ENCODE results near the gene RPS6KB1. TPM values are rescaled to one million over a fixed set of nuclear protein-coding genes. Genes with fewer than 3 reads are reported as not detected.
"Not testable (repeated sequence)": the region's sequence is repeated elsewhere in the genome, so short reads cannot be mapped to it uniquely, and the experiment has no call there.

The RPS6KB1 gene
- total and polyA plus RNA-seq, 10 of the 15 experiments (the other 5 are each of a cell fraction or from before 2014, with no cell fraction given) = 6.6 to 33.2 (median 26.0) TPM

DNA sequence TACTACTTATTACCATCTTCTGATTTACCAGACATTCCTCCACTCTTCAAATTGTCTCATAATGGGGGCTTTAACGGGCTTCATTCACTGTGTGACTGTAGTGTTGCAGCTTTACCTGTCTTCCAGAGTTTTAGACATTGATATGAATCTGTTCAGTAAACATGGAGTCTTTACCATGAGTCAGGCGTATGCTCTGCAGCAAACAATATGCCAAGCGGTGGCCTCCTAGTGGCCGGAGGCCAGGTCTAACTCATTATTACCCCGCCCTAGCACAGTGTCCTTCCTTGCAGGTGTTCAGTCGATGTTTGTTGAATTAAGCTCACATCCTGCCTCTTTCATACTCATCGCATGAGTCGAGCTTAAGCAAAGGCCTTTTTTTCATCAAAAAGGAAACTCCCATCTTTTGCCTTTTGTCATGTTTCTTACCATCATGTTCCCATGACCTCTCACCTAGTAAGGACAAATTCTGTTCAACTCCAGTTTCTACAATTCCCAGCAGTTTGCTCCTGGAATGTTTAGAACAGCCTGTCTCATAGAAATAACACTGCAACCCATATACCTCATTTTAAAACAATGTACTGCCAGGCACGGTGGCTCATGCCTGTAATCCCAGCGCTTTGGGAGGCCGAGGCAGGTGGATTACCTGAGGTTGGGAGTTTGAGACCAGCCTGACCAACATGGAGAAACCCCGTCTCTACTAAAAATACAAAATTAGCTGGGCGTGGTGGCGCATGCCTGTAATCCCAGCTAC, 39.6 kb upstream of the RPS6KB1 start (continued):
- TF ChIP-seq, protein P1, sequence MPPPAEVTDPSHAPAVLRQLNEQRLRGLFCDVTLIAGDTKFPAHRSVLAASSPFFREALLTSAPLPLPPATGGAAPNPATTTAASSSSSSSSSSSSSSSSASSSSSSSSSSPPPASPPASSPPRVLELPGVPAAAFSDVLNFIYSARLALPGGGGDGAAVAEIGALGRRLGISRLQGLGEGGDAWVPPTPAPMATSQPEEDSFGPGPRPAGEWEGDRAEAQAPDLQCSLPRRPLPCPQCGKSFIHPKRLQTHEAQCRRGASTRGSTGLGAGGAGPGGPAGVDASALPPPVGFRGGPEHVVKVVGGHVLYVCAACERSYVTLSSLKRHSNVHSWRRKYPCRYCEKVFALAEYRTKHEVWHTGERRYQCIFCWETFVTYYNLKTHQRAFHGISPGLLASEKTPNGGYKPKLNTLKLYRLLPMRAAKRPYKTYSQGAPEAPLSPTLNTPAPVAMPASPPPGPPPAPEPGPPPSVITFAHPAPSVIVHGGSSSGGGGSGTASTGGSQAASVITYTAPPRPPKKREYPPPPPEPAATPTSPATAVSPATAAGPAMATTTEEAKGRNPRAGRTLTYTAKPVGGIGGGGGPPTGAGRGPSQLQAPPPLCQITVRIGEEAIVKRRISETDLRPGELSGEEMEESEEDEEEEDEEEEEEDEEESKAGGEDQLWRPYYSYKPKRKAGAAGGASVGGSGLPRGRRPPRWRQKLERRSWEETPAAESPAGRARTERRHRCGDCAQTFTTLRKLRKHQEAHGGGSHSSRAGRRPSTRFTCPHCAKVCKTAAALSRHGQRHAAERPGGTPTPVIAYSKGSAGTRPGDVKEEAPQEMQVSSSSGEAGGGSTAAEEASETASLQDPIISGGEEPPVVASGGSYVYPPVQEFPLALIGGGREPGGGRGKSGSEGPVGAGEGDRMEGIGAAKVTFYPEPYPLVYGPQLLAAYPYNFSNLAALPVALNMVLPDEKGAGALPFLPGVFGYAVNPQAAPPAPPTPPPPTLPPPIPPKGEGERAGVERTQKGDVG (CRISPR knock-in tag; IDR thresholded peaks at IDR 0.05) = no peak
- TF ChIP-seq NFXL1 (IDR thresholded peaks at IDR 0.05; ENCODE audit: borderline replicate concordance) (peak; percentile 61), POU2F2 (IDR thresholded peaks at IDR 0.05; ENCODE audit: borderline replicate concordance, low read depth, low read length) (no peak), NR2C2 (IDR thresholded peaks at IDR 0.05; ENCODE audit: borderline replicate concordance, control insufficient read depth, insufficient read length, low read depth) (no peak), RB1 (IDR thresholded peaks at IDR 0.05; ENCODE audit: borderline replicate concordance) (no peak)
- TF ChIP-seq, protein P2, sequence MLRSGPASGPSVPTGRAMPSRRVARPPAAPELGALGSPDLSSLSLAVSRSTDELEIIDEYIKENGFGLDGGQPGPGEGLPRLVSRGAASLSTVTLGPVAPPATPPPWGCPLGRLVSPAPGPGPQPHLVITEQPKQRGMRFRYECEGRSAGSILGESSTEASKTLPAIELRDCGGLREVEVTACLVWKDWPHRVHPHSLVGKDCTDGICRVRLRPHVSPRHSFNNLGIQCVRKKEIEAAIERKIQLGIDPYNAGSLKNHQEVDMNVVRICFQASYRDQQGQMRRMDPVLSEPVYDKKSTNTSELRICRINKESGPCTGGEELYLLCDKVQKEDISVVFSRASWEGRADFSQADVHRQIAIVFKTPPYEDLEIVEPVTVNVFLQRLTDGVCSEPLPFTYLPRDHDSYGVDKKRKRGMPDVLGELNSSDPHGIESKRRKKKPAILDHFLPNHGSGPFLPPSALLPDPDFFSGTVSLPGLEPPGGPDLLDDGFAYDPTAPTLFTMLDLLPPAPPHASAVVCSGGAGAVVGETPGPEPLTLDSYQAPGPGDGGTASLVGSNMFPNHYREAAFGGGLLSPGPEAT (IDR thresholded peaks at IDR 0.05; ENCODE audit: low read depth) = no peak

DNA sequence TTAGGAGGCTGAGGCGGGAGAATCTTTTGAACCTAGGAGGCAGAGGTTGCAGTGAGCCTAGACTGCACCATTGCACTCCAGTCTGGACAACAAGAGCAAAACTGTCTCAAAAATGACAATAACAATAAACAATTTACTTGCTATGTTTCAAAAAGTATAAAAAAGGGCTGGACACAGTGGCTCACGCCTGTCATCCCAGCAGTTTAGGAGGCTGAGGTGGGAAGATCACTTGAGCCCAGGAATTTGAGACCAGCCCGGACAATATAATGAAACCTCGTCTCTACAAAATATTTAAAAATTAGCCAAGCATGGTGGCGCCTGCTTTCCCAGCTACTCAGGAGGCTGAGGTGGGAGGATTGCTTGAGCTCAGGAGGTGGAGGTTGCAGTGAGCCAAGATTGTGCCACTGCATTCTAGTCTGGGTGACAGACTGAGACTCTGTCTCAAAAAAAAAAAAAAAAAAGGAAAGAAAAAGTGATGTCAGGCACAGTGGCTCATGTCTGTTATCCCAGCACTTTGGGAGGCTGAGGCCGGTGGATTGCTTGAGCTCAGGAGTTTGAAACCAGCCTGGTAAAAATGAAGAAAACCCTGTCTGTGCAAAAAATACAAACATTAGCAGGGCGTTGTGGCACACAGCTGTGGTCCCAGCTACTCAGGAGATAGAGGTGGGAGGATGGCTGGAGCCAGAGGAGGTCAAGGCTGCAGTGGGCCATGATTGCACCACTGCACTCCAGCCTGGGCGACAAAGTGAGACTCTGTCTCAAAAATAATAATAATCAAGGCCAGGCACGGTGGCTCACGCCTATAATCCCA, 38.8 kb upstream of the RPS6KB1 start:
- ChIA-PET SMC1A (ENCODE audit: uncharacterized antibody, unreplicated experiment) (interaction anchor here (0.9 to 2.0 kb wide), 3 partner anchors 71 to 544 kb away, joined by 4 to 5 read pairs (median 4); no protein-coding TSS in a partner anchor), RAD21 (ENCODE audit: unreplicated experiment) (interaction anchor here (1.0 to 1.2 kb wide), 4 partner anchors 14 to 66 kb away, joined by 4 to 5 read pairs (median 5); no protein-coding TSS in a partner anchor)
- WGBS (ENCODE audit: insufficient coverage, insufficient replicate concordance, low lambda C conversion rate, missing lambda C conversion rate) = 94% methylated on average over 10 of the region's 10 CpGs

More for the DNA sequence above, 38.8 kb upstream of the RPS6KB1 start:
- in situ Hi-C loops (cut with MboI); FAIRE-seq; H3K4me3 ChIP-seq; H3K4me2 ChIP-seq (ENCODE audit: control insufficient read depth, insufficient read depth); H3K9me3 ChIP-seq (replicated peaks; ENCODE audit: control insufficient read depth, insufficient read depth, low read length); H4K20me1 ChIP-seq (ENCODE audit: control insufficient read depth, insufficient read depth); H3K36me3 ChIP-seq (ENCODE audit: control insufficient read depth in 2 of 2, insufficient read depth in 2 of 2, low read length in 1 of 2); BruUV-seq (replicated peaks); ATAC-seq; intact Hi-C loops (cut with micrococcal nuclease; ENCODE audit: unreplicated experiment); H3K79me2 ChIP-seq (ENCODE audit: control insufficient read depth, insufficient read depth, low read length); H3K27me3 ChIP-seq (replicated peaks in 1 of 2; ENCODE audit: control insufficient read depth in 2 of 2, insufficient read depth in 2 of 2, low read length in 1 of 2); H2AFZ ChIP-seq (ENCODE audit: control insufficient read depth, low read depth, low read length); H3K4me1 ChIP-seq (ENCODE audit: control insufficient read depth, insufficient read depth, low read length); DNase-seq (ENCODE audit: low read depth, low spot score); H3K9ac ChIP-seq (ENCODE audit: control insufficient read depth, insufficient read depth, low read length); H3K27ac ChIP-seq (ENCODE audit: control insufficient read depth, insufficient read depth): not testable (repeated sequence)
- ChIA-PET CTCF (interaction anchor here (0.6 to 2.0 kb wide), 4 partner anchors 48 to 231 kb away, joined by 3 to 7 read pairs (median 4); no protein-coding TSS in a partner anchor), POLR2A (interaction anchor here (0.6 to 1.1 kb wide), 5 partner anchors 23 to 852 kb away, joined by 3 to 6 read pairs (median 4); no protein-coding TSS in a partner anchor)

All from GM12878 (cell line).